ENCODE data around the gene ANO2.

The ANO2 gene

DNA sequence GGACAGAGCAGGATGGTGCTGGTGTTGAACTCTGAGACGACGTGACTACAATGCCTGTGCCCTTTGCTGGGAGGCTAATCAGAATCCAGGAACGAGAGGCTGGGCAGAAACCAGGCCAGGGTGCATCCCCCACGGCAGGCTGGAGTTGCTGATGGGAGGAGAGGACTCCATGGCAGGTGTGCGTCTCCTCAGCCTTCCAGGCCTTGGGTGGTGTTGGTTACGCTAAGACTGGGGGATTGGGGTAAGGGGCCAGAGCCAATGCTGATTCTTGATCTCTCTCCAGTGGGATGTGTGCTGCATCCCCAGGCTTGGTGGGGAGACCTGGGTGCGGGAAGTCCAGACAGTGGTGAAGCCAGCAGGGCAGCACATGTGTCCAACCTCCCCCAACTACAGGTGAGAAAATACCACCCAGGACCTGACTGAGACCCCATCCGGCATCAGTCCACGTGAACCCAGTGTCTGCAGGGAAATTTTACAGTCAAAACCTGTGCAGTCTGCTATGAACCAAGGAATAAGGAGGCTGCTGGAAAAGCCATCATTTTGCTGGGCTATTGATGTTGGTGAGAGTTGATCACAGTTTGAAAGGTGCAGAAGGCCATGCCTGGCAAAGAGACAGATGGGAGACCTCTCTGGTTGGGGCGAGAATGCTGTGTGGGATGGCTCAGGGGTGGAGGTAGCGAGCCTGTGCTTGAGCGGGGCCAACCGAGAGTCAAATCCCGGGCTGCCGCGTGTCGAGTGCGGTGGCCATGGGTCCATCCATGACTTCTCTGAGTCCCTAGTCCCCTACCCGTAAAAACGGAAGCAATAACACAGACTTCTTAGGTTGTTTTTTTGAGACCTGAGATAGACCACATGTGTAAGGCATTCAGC lies 423.4 kb downstream of the ANO2 start:
- H3K4me3 ChIP-seq (ENCODE audit: low read length): no peak overlapping the region
- DNase-seq (ENCODE audit: low read depth): no peak
- TF ChIP-seq, protein P1, sequence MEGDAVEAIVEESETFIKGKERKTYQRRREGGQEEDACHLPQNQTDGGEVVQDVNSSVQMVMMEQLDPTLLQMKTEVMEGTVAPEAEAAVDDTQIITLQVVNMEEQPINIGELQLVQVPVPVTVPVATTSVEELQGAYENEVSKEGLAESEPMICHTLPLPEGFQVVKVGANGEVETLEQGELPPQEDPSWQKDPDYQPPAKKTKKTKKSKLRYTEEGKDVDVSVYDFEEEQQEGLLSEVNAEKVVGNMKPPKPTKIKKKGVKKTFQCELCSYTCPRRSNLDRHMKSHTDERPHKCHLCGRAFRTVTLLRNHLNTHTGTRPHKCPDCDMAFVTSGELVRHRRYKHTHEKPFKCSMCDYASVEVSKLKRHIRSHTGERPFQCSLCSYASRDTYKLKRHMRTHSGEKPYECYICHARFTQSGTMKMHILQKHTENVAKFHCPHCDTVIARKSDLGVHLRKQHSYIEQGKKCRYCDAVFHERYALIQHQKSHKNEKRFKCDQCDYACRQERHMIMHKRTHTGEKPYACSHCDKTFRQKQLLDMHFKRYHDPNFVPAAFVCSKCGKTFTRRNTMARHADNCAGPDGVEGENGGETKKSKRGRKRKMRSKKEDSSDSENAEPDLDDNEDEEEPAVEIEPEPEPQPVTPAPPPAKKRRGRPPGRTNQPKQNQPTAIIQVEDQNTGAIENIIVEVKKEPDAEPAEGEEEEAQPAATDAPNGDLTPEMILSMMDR (conservative IDR thresholded peaks at IDR 0.05; ENCODE audit: low read depth, low read length): no peak

DNA sequence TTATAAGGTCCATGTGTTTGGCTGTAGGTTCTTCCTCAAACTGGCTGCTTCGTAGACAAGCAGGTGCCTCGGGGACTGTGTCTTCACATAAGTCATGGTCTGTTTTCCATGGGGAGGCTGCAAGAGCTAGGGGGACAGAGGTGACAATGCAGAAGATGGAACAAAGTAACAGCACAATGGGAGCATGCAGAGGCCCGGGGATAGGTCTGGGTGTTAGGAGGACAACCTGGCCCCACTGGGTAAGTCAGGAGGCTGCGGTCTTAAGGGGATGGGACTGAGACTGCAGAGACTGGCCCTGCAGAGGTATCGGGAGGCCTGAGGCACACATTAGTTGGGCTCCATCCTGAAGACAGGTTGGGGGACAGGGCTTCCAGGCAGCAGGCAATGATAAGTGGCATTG lies 424.2 kb downstream of the ANO2 start:
- DNase-seq (ENCODE audit: low read depth): no peak

DNA sequence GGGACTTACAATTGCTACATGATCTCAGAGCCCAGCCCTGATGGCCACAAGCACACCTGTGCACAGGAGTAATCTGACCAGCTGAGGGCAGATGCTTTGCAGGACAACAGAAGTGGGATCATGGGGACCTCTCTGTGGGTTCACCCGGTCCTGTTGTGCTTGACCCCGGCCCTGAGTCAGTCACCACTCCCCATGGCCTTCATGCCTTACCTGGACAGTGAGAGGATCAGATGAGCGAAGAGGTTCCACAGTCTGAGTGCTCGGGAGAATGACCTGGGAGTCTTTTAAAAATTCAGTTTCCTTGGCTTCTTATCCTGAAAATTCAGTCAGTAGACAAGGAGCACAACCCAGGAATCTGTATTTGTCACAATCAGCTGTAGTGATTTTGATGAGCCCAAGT lies 425.0 kb downstream of the ANO2 start:
- TF ChIP-seq, protein P1 (conservative IDR thresholded peaks at IDR 0.05; ENCODE audit: low read depth, low read length): no peak
- H3K4me3 ChIP-seq (ENCODE audit: low read length): no peak overlapping the region
- DNase-seq (ENCODE audit: low read depth): no peak

More for the DNA sequence above, 424.2 kb downstream of the ANO2 start:
- TF ChIP-seq, protein P1 (conservative IDR thresholded peaks at IDR 0.05; ENCODE audit: low read depth, low read length): no peak
- H3K4me3 ChIP-seq (ENCODE audit: low read length): no peak overlapping the region

DNA sequence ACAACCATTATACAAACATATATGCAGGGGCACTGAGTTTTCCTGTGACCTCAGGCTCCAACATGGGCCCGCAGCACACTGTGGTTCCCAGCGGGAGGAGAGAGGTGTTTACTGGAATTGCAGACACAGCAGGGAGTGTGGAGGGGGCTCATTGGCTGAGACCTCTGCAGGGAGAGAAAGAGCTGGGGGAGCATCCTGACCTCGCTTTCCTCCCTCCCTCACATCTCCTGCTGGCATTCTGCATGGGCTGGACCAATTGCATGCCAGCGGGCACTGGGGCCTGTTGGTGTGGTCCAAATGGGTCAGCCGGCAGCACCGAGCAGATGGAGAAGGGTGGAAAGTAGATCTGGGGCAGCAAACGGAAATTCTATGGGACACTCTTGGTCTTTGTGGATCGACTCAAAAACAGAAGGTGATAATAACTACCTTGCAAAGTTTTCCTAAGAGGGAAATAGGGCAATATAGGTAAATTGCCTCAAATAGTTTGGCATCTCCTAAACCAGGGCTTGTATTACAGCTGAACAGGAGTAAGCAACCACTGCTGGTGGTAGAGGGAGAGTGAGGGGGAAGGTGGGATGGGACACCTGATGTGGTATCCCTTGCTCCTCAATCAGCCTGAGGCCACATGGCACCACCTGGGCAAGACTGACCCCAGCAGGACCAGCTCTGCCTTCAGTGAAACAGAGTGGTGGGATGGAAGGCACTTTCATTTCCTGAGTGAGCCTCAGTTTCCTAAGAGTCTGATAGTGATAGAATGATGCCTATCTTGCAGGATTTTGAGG lies 426.3 kb downstream of the ANO2 start:
- no peak for DNase-seq (ENCODE audit: low read depth)
- TF ChIP-seq, protein P1 (conservative IDR thresholded peaks at IDR 0.05; ENCODE audit: low read depth, low read length): no peak

DNA sequence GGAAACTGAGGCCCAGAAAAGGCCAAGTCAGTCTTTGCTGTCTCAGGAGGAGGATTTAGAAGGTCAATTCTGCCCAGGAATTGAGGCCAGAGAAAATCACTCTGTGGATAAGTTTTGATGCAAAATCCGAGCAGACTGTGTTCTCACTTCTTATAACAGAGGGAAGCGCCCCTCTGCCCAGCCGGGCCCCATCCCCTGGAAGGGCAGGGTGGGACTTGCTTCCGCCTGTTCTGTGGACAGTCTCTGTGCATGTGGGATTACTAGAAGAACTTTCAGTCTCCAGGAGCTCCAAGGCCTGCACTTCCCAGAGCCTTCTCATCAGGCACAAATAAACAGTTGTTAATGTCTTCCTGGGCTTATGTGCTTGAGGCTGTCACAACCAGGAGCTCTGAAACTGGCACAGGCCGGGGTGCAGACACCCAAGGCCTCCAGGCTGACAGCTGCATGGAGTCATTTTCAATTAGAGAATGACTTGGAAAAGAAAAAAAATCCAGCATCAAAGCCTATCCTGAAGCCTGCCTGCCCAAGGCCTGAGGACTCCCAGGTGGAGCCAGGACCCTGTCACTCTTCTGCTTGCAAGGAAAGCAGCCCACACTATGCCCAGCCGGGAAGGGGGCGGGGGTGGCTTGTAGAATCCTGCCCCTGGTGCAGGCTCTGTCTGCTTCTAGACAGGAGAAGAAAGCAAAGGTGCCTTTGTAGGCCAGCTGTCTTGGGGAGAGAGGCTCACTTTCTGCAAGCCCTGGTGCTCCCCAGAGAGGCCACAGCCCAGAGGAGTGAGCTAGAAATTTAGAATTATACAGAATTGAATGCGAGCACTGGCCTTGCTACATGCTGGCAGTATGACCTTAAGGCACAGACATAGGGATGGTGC lies 428.5 kb downstream of the ANO2 start:
- H3K4me3 ChIP-seq (ENCODE audit: low read length): no peak overlapping the region
- DNase-seq (ENCODE audit: low read depth): no peak
- TF ChIP-seq, protein P1 (conservative IDR thresholded peaks at IDR 0.05; ENCODE audit: low read depth, low read length): no peak

More for the DNA sequence above, 426.3 kb downstream of the ANO2 start:
- H3K4me3 ChIP-seq (ENCODE audit: low read length): no peak overlapping the region

DNA sequence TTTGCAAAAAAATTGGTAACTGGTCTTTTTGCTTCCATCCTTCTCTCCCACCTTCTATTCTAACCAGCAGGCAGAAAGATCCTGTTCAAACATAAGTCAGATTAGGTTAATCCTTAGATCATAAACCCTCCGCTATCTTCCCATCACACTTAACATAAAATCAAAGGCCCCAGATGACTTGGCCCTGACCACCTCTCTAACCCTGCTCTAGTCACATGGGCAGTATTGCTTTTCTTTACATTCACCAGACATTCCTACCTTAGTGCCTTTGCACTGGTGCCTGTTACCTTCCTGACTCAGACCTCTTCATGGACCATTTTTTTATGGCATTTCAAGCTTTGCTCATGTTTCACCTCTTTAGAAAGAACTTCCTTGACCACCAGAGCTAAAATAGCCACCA lies 429.6 kb downstream of the ANO2 start:
- DNase-seq (ENCODE audit: low read depth): no peak
- TF ChIP-seq, protein P1 (conservative IDR thresholded peaks at IDR 0.05; ENCODE audit: low read depth, low read length): no peak
- no peak overlapping the region for H3K4me3 ChIP-seq (ENCODE audit: low read length)
